ACHN (cell line): ENCODE data around the gene HIPK4.
"Not testable (repeated sequence)": the region's sequence is repeated elsewhere in the genome, so short reads cannot be mapped to it uniquely, and the experiment has no call there.

Experiments
- DNase-seq: peaks from one replicate; pipeline ENCODE4 v3.0.0-alpha.2; 2015
- in situ Hi-C: cut with HindIII; loops from 2 replicates; pipeline ENCODE4 v1.10.0; 2017; ENCODE audit warnings: low sequenced_read_pairs, low pct_ligation_motif_present, low pct_unique_long_range_greater_than_20kb

Gene HIPK4

GRCh38 chr19:40374084-40374483, 15.9 kb downstream of the HIPK4 start:
- DNase-seq, result no peak
- in situ Hi-C loops, result no loop called here

GRCh38 chr19:40371802-40372122, 18.2 kb downstream of the HIPK4 start:
- DNase-seq, result no peak
- in situ Hi-C loops, result no loop called here

- DNase-seq, result no peak
- in situ Hi-C loops, result no loop called here
These were observed 18.8 kb downstream of the HIPK4 start for GRCh38 chr19:40370997-40371801.

- in situ Hi-C loops, DNase-seq: not testable (repeated sequence)
These were observed 19.7 kb downstream of the HIPK4 start for GRCh38 chr19:40370253-40370652.

GRCh38 chr19:40369797-40370196, 20.2 kb downstream of the HIPK4 start:
- in situ Hi-C loops, result no loop called here

GRCh38 chr19:40367577-40368434, 22.2 kb downstream of the HIPK4 start:
- DNase-seq, result no peak
- in situ Hi-C loops, result no loop called here

More at GRCh38 chr19:40369797-40370196, 20.2 kb downstream of the HIPK4 start:
- no peak for DNase-seq

GRCh38 chr19:40366697-40367561, 23.1 kb downstream of the HIPK4 start:
- in situ Hi-C loops, result no loop called here
- DNase-seq, result no peak

GRCh38 chr19:40365613-40366401, 24.2 kb downstream of the HIPK4 start:
- DNase-seq, result peak; percentile 61
- in situ Hi-C loops, result no loop called here

- in situ Hi-C loops, result no loop called here
- DNase-seq, result no peak
These were observed 25.0 kb downstream of the HIPK4 start for GRCh38 chr19:40365010-40365409.

- in situ Hi-C loops, result no loop called here
- DNase-seq, result no peak
These were observed 26.9 kb downstream of the HIPK4 start for GRCh38 chr19:40363069-40363468.

GRCh38 chr19:40362160-40362559, 27.8 kb downstream of the HIPK4 start:
- DNase-seq, result no peak
- in situ Hi-C loops, result no loop called here

- DNase-seq, result no peak
- in situ Hi-C loops, result no loop called here
These were observed 29.2 kb downstream of the HIPK4 start for GRCh38 chr19:40360708-40361241.

GRCh38 chr19:40360020-40360707, 29.8 kb downstream of the HIPK4 start:
- DNase-seq, result no peak
- in situ Hi-C loops, result no loop called here

GRCh38 chr19:40358773-40359172, 31.2 kb downstream of the HIPK4 start:
- DNase-seq, result no peak
- in situ Hi-C loops, result no loop called here

- in situ Hi-C loops, result no loop called here
- no peak for DNase-seq
These were observed 32.3 kb downstream of the HIPK4 start for GRCh38 chr19:40357640-40358039.

- no peak for DNase-seq
- in situ Hi-C loops, result no loop called here
These were observed 33.0 kb downstream of the HIPK4 start for GRCh38 chr19:40356681-40357595.
